Stimulated activated CD8-positive, alpha-beta memory T cell treated with anti-CD3 and anti-CD28 coated beads, Interleukin-7, amount 100 ng/mL, for 1 hour (primary cell): ENCODE results near the gene LAMA5.

Experiments used
- DNase-seq, 2 donors: peaks; one replicate each; pipeline ENCODE4 v3.0.0-alpha.2; 2020; ENCODE audit warnings: low read depth in 2 of 2

LAMA5 gene

GRCh38 chr20:62317167-62317655 is 49.9 kb downstream of the LAMA5 start:
- no peak for DNase-seq

- DNase-seq, result no peak
Measured at GRCh38 chr20:62316331-62317166, 50.6 kb downstream of the LAMA5 start.

GRCh38 chr20:62315773-62316172 is 51.3 kb downstream of the LAMA5 start:
- DNase-seq, result no peak

- DNase-seq, result no peak
Measured at GRCh38 chr20:62314711-62315302, 52.3 kb downstream of the LAMA5 start.

GRCh38 chr20:62314339-62314638 is 52.8 kb downstream of the LAMA5 start:
- DNase-seq, result no peak

- DNase-seq, result no peak
Measured at GRCh38 chr20:62313460-62314338, 53.4 kb downstream of the LAMA5 start.

- no peak for DNase-seq
Measured at GRCh38 chr20:62313021-62313420, 54.1 kb downstream of the LAMA5 start.

GRCh38 chr20:62312662-62312977 is 54.5 kb downstream of the LAMA5 start:
- DNase-seq, result no peak

- no peak for DNase-seq
Measured at GRCh38 chr20:62311832-62312661, 55.1 kb downstream of the LAMA5 start.

GRCh38 chr20:62311150-62311549 is 56.0 kb downstream of the LAMA5 start:
- DNase-seq, result no peak

- DNase-seq, result no peak
Measured at GRCh38 chr20:62310757-62311121, 56.4 kb downstream of the LAMA5 start.

GRCh38 chr20:62309947-62310756 is 57.0 kb downstream of the LAMA5 start:
- DNase-seq, result no peak

GRCh38 chr20:62309198-62309944 is 57.7 kb downstream of the LAMA5 start:
- no peak for DNase-seq

- no peak for DNase-seq
Measured at GRCh38 chr20:62308102-62308822, 58.9 kb downstream of the LAMA5 start.

- DNase-seq, result no peak
Measured at GRCh38 chr20:62307226-62308101, 59.6 kb downstream of the LAMA5 start.

GRCh38 chr20:62306414-62307187 is 60.5 kb downstream of the LAMA5 start:
- DNase-seq, result no peak

- DNase-seq, result no peak
Measured at GRCh38 chr20:62305765-62306413, 61.2 kb downstream of the LAMA5 start.
